Measurements from ENCODE around the gene GPR149.

DNA sequence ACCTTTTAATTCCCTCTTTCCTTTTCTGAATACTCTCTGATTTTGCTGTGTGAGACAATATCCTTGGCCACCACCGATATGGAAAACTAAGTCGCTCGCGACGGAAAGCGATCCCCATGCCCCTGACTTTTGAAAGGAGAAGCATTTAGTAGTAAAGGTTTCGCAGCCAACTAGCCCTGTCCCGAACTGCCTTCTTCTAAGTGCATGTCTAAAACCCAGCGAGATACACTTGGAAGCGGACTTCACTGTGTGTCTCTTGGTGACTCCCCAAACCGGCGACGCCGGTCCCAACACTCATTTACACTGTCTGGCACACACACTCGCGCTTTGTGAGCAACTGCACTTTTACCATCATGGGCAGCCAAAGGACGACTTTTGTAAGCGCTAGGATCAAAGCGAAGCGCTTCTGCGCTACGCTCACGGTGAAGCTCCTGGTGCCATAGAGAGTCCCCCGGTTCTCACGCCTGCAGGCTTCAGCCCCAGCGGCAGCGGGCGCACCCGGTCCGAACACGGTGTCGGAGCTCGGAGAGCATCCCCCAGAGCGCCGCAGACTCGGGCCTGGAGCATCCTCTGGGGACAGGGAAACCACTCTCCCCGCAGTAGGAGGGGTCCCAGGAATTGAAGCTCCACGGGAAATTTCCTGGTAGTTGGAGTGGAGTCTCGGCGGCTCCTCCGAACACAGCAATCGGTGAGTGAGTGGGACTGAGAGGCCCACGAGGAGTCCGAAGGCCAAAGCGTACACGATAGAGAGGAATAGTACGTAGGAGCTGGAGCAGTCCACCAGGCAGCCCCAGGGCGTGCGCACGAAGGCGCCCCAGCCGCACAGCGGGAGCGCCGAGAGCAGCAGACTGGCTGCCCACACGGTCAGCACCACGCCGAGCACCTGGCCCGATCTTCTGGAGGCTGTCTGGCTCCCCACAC is 1.4 kb downstream of the GPR149 start:
- TF ChIP-seq, protein P1, sequence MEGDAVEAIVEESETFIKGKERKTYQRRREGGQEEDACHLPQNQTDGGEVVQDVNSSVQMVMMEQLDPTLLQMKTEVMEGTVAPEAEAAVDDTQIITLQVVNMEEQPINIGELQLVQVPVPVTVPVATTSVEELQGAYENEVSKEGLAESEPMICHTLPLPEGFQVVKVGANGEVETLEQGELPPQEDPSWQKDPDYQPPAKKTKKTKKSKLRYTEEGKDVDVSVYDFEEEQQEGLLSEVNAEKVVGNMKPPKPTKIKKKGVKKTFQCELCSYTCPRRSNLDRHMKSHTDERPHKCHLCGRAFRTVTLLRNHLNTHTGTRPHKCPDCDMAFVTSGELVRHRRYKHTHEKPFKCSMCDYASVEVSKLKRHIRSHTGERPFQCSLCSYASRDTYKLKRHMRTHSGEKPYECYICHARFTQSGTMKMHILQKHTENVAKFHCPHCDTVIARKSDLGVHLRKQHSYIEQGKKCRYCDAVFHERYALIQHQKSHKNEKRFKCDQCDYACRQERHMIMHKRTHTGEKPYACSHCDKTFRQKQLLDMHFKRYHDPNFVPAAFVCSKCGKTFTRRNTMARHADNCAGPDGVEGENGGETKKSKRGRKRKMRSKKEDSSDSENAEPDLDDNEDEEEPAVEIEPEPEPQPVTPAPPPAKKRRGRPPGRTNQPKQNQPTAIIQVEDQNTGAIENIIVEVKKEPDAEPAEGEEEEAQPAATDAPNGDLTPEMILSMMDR (IDR thresholded peaks at IDR 0.05 in 4 of 5, conservative IDR thresholded peaks at IDR 0.05 in 1 of 5) = no peak
- no peak for TF ChIP-seq POLR2A (IDR thresholded peaks at IDR 0.05)
